ENCODE data around the gene BCAM.

- TF ChIP-seq CTCF (IDR thresholded peaks at IDR 0.05) (no peak), POLR2A (IDR thresholded peaks at IDR 0.05) (no peak)
Measured at GRCh38 chr19:44869733-44870470, 61.0 kb downstream of the BCAM start.
